GM19025 (cell line): ENCODE data around the gene TSHZ1.
"Not testable (repeated sequence)": the region's sequence is repeated elsewhere in the genome, so short reads cannot be mapped to it uniquely, and the experiment has no call there.

Experiments
- ATAC-seq: cut with Tn5 transposase; IDR thresholded peaks from one replicate; pipeline ENCODE4 v1.9.1; 2021; ENCODE audit warnings: mild to moderate bottlenecking, low read depth, moderate library complexity; ENCODE audit not compliant: unreplicated experiment

The TSHZ1 gene

DNA sequence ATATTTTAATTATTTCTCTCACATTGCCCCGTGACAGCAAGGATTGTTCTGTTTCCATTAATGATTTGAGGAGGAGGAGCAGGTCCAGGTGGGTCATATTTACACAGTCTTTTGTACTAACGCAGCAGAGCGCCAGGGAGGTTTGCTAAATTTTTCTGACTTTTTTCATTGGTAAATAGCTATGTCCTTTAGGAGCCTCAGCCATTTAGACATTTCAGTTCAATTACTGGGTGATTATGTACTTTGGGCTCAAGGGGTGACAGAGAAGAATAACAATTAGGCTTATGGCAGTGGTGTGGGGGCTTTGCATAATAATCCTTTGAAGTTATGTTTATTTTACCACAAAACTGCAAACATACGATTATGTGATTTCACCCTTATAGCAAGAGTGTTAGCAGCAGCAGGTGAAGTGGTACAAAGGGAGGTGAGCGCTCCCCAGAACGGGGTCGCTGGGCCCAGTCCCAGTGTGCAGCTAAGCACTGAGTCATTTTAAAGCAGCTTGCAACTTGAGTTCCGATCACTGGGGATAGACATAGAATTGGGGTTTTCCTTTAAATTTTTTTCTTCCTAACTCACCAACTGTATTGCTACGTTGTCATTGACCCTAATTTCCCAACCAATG lies 80.3 kb downstream of the TSHZ1 start:
- no peak for ATAC-seq

DNA sequence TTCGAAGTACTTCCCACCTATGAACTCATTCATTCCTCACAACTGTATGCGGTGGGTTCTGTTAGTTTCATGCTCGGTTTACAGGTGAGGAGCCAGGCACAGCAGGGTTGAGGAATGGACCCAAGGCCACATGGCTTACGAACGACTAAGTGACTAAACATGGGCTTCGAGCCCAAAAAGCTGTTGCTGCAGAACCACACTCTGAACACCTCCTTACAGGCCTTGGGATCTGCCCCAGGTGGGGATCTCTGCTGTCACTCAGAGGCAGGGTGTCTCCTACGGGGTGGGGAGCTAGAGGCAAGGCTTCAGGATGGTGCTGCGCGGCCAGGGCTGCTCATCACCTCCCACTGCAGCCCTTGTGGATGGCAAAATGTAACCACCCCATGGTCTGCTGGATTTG lies 80.9 kb downstream of the TSHZ1 start:
- no peak for ATAC-seq

DNA sequence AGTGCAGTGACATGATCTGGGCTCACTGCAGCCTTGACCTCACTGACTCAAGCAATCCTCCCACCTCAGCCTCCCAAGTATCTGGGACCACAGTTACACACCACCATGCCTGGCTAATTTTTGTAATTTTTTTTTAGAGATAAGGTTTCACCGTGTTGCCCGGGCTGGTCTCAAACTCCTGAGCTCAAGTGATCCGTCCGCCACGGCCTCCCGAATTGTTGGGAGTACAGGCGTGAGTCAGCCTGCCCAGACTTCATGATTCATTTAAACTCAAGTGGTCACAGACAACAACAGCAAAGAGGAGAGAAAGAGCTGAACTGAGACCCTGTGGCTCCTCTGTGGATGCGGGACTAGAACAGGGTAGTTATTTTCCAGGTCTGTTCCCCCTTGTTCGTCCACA lies 83.0 kb downstream of the TSHZ1 start:
- ATAC-seq, result no peak

DNA sequence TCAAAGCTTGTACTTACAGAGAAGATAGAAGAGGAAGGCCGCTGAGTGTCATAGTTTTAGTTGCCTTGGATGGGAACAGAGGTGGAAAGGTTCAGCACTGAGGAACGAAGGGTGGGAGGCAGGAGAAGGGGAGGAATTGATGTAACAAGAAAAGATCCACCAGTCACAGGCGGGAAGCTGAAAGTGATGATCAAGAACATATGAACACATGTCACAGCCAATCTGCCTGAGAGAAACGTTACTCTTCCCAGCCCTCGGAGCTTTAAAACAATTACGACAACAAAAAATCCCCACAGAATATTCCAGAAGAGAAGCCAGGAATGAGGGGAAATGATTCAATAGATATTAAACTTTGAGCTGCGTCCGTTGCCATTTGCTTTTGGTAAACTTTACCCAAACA lies 87.1 kb downstream of the TSHZ1 start:
- ATAC-seq, result no peak

DNA sequence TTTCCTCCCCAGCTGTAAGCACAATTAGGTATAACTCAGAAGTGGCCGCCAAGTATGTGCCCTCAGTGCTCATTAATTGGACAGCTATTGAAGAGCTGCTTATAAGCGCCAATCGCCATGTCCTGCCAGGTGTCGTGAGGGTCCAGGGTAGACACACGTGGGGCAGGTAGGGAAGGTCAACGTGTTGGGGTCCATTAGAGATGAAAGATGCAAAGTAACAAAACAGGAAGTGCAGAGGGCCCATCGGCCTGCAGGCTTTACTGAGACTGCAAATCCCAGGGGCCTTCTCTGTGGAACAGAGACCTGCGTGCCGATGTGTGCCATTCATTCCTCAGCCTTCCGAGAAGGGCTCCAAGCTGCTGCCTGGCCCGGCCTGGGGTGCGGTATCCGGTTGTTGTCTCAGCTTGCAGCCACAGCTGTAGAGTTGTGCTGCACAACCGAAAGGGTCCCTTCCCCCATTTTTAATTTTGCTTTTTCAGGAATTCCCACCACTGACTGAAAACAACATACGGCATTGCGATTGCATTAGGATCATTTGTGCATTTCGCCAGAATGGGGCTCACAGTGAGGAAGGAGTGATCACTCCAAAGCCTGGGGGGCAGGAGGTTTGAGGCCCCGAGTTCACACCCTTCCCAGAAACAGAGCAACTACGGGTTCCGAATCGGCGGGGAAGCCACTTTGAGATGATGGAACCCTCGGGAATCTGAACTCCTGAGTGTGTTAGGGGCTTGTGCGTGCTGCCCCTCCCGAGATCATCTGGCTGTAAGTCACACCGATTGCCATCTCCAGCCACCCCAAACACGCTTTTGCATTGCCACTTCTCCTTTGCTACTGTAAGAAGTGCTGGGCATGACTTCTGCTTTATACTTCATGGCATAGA lies 94.3 kb downstream of the TSHZ1 start:
- ATAC-seq, result no peak

DNA sequence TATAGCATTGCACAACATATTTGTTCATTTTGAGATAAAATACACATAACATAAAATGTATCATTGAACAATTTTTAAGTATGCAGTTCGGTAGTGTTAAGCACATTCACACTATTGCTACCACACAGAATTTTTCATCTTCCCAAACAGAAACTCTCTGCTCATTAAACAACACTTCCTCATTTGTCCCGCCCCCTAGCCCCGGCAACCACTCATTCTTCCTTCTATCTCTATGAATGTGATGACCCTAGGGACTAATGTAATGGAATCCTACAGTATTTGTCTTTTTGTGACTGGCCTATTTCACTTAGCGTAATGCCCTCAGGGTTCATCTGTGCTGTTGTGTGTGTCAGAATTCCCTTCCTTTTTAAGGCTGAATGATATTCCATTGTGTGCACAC lies 95.4 kb downstream of the TSHZ1 start:
- no peak for ATAC-seq

DNA sequence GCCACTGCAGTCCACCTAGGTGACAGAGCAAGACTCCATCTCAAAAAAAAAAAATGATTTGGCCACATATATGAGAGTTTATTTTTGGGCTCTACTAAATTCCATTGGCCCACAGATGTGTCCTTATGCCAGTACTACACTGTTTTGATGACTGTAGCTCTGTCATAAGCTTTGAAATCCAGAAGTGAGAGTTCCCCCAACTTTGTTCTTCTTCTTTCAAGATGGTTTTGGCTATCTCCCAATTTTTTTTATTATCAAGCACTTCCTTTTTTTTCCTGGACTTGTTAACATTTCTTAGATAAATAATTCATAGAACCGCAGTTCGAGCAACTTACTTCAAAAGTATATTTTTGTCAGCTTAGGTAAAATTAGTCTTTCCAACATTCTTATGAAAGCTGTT lies 96.9 kb downstream of the TSHZ1 start:
- no peak for ATAC-seq

DNA sequence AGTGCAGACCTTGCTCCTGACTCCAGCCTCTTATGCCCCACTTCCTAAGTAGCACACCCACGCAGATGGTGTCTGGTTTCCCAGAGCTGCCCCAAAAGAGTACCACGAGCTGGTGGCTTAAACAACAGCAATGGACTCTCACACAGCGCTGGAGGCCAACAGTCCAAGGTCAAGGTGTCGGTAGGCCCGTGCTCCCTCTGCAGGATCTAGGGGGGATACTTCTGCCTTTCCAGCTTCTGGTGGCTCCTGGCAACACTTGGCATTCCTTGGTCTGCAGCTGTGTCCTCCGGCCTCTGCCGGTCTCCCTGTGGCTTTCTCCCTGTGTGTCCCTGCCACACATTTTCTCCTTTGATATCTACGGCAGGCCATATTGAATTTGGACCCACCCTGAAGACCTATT lies 99.0 kb downstream of the TSHZ1 start:
- ATAC-seq, result no peak

DNA sequence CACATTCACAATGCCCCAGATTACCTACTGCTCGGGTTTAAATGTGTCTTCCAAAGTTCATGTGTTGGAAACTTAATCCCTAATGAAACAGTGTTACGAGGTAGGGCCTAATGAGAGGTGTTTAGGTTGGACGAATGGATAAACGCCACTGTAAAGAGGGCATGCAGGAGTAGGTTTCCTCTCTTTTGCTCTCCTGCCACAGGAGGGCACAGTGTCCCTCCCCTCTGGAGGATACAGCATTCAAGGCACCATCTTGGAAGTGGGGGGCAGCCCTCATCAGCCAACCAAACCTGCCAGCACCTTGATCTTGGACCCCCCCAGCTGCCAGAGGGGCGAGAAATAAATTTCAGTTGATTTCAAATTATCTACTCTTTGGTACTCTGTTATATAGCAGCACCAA lies 103.5 kb downstream of the TSHZ1 start:
- no peak for ATAC-seq

DNA sequence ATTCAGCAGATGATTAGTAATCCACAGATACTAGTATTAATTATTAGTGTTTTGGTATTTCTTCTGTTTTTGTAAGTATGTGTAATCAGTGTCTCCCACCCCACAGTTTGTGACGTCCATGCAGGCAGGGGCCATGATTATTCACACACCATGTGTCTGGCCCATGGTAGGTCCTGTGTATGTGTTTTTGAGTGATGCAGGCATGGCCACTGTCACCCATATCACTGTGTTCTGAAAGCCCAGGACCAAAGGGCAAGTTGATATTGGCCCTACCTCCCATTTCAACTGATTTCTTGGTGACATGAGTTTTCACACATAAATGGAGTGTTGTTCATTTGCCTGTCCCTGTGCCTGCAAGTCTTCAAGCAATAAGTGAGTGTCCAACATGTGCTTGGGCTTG lies 104.0 kb downstream of the TSHZ1 start:
- no peak for ATAC-seq

DNA sequence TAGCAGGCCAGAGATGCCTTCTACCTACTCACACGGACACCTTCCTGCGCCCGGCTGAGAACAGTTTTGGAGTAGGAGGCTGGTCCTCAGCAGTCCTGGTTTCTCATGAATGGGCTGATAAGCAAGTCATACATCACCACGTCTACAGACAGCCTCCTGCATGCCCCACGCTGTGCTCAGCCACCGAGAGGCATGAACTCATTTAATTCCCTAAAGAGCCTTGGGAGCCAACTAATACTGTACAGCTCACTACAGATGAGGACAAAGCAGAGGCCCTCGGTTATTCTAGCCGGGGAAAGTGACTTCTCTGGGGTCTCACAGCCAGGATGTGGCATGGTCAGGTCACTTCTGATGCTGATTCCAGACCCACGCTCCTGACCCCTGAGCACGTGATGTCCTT lies 105.6 kb downstream of the TSHZ1 start:
- ATAC-seq, result no peak

DNA sequence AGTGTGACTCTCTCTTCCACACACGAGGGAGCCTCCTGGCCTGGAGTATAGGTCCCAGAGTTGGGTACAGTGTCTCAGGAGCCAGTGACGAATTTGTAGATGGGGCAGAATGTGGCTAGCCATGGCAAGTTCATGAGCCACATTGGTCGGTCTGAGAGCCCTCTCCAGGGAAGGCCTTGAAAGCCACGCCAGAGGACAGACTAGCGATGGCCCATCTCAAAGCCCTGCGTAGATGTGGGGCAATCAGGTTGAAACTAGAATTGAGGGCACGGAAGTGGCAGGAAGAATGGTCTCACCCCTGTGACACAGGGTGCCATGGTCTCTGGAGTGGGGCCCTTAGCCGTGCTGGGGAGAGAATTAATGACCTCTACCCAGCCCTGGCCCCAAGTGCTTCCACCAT lies 106.2 kb downstream of the TSHZ1 start:
- no peak for ATAC-seq

DNA sequence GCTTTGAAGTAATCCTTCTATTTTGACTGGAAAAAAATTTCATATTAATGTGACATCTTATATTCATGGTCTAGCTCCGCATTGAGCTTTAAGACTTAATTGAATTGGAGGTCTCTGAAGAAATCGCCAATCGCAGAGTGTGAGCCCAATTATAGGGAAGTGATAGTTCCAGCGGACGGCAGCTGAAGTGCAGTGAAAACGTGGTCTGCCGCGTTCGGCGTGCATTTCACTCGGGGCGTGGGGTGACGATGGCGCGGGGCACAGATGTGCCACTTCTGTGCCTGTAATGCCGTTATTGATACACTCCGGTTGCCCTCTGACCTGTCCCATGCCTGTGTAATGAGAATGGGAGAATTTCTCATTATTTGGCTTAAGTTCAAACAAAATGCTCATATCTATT lies 106.7 kb downstream of the TSHZ1 start:
- ATAC-seq, result no peak

DNA sequence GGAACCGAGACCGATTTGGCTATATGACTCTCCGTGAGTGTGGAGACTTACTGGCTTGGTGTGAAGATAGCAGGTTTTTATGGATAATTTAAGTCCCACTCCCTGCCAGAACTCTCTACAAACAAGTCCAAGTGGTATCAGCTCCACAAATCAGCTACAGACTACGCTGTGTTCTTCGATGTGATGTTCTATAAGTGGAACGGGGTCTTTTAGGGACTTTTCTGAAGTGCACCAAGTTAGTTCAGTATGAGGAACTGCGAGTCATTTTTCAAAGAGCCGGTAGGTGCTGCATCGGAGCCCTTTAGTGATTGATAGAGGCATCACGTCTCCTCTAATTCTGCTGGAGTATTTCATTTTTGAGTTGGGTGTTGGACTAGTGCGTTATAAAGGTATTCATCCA lies 107.1 kb downstream of the TSHZ1 start:
- ATAC-seq, result no peak

DNA sequence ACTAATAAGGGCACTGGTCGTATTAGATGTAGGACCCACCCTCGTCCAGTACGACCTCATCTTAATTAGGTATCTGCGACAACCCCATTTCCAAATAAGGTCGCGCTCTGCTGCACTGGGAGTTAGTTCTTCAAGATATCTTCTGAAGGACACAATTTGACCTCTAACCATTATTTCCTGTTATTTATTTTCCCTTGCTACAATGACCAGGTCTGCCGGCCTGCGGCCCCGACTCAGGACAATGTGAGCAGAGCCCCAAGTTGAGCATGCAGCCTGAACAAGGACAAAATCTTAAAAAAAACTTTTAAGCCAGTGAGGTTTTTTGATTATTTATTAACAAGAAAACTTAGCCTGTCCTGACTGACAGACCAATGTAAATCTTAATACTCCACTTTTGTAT lies 109.3 kb downstream of the TSHZ1 start:
- no peak for ATAC-seq

DNA sequence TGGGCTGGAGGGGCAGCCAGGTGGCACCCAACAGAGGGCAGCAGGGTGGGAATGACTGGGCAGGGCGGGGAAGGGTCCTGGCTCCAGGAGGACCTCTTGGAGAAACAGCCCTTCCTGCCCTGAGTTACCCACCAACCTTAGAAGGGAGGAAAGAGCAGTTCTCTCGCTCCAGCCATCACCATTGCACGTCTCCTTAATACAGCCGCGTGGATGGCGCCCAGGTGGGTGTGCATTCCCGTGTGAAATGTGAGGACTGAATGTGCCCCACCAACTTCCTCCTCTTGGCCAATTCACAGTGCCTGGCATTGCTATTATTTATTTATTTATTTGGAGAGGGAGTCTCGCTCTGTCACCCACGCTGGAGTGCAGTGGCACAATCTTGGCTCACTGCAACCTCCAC lies 109.9 kb downstream of the TSHZ1 start:
- ATAC-seq, result no peak

DNA sequence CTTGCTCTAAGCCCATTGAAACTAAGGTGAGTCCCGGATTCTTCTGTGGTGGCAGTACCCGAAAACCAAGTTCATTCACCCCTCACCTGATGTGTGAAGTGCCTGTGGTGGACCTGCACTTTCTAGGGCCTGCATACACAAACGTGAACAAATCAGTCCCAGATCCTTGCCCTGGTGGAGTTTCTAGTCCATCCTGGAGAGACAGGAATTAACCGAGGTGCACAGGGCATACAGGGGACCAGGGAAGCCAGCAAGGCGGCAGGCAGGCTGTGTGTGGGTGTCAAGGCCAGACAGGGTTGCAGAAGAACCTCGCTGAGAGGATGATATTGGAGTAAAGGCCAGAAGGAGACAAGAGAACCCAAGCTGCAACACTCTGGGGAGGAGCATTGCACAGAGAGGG lies 110.8 kb downstream of the TSHZ1 start:
- no peak for ATAC-seq

DNA sequence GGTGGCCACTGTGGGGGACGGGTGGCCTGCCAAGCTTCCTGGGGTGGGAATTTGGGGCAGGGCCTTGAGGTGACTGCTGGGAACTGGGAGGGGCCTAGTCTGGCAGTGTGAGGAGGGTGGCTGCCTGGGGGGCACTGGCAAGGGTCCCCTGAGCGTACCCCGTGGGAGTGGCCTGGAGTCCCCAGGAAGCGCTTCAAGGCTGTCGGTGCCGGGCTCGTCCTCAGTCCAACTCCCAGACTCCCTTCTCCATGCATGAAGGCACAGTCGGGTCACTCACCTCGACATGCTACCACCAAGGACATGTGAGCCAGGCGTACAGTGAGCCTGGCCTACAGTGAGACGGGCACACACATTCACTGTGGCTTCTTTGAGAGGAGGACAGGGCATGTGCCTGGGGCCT lies 111.6 kb downstream of the TSHZ1 start:
- no peak for ATAC-seq

DNA sequence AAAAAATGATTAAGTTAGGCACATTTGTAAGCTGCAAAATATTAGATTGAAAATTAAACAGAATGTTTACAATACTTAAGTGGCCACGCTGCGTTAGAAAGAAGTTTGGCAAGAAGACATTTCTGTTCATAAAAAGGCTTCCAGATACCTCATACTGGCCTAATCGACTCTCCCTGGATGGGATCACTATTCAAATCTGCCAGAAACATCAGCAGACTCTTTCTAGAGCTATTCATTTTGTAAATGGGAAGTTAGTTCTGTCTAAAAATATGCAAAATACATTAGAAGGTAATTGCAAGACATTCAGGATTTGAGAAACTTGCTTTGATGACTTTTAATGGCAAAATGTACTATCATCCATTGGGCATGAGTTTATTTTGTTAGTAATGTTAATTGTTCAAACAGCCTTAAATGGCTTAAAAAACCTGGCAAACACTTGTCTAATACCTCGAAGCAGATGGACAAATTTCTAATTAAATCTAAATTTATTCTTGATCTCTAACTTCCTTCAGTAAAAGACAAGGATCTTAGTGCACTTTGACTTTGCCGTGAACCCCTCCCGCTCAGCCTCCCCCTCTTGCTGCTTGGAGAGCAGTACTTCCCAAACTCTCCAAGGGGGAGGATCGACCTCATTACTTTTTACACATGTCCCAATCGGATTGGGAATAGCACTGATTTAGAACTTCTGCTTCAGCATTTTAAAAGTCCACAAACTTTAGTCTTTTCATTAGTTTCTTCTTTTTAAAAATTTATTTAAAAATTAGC lies 113.4 kb downstream of the TSHZ1 start:
- no peak for ATAC-seq

DNA sequence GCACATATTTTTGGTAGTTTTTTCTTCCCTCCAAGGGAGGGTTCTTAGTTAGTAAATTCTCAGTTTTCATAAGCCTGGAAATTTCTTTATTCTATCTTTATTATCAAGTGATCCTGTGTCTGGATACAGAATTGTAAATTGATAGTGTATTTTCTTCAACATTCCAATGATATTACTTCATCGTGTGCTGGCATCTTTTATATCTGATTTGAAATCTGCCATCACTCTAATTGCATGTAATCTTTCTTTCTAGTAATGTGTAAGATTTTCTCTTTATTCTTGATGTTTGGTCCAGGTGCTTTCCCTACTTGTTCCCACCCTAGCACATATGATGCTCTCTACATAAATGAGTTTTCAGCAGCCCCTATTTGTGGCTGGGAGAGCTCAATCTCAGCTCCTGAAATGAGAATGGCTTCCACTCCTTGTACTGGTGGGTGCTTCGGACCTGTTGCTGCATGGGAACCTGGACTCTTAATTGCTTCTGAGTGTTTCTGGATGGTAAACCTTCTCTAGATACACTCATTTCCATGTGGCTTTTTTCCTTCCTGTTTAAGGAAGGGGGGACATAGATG lies 114.2 kb downstream of the TSHZ1 start:
- no peak for ATAC-seq

DNA sequence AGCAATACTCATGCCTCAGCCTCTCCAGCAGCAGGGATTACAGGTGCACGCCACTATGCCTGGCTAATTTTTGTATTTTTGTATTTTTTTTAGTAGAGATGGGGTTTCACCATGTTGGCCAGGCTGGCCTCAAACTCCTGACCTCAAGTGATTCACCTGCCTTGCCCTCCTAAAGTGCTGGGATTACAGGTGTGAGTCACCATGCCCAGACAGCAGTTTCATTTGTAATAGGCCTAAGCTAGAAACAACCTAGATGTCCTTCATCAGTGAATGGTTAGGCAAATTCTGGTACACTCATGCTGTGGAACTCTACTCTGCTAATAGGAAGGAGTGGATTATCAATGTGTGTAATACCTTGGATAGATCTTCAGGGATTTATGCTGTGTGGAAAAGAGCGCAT lies 119.2 kb downstream of the TSHZ1 start:
- not testable (repeated sequence) for ATAC-seq
